Kidney epithelial cell (primary cell): ENCODE results near the gene PCDHA11. TPM values are rescaled to one million over a fixed set of nuclear protein-coding genes. Genes with fewer than 3 reads are reported as not detected.
"Not testable (repeated sequence)": the region's sequence is repeated elsewhere in the genome, so short reads cannot be mapped to it uniquely, and the experiment has no call there.

ENCODE experiments used
- DNase-seq: peaks from one replicate; pipeline ENCODE4 v3.0.0-alpha.2; 2010; ENCODE audit warnings: low read depth
- H3K27me3 ChIP-seq: 2 replicates; pipeline ENCODE4 v1.6.0; 2011; ENCODE audit warnings: low read length; ENCODE audit not compliant: control insufficient read depth, insufficient read depth
- H3K36me3 ChIP-seq: 2 replicates; pipeline ENCODE4 v1.5.1; 2011; ENCODE audit warnings: low read length; ENCODE audit not compliant: control insufficient read depth, insufficient read depth
- H3K4me3 ChIP-seq: 2 replicates; pipeline ENCODE4 v1.5.1; 2011; ENCODE audit warnings: low read depth, mild to moderate bottlenecking, control low read depth, low read length
- total RNA-seq: library from RNA; depleted of rRNA; stranded (reverse); fragments of >200 nt; gene quantifications from 2 replicates; pipeline ENCODE4 v1.2.3, GENCODE V29; 2015
- TF ChIP-seq, protein P1 (sequence below): IDR thresholded peaks from 2 replicates; pipeline ENCODE4 v1.5.1; 2011; ENCODE audit warnings: mild to moderate bottlenecking, moderate library complexity, low read length, control low read depth, inconsistent platforms; ENCODE audit not compliant: insufficient read depth, poor library complexity, severe bottlenecking

The PCDHA11 gene
- total RNA-seq, 1 donor from 2014 or later = 1.2 TPM

DNA sequence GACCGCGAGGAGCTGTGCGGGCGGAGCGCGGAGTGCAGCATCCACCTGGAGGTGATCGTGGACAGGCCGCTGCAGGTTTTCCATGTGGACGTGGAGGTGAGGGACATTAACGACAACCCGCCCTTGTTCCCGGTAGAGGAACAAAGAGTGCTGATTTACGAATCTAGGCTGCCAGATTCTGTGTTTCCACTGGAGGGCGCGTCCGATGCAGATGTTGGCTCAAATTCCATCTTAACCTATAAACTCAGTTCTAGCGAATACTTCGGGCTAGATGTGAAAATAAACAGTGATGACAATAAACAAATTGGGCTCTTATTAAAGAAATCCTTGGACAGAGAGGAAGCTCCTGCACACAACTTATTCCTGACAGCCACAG, 40.4 kb upstream of the PCDHA11 start:
- no peak overlapping the region for H3K4me3 ChIP-seq
- H3K36me3 ChIP-seq = no peaks in the 10 kb centered on the region
- TF ChIP-seq, protein P1, sequence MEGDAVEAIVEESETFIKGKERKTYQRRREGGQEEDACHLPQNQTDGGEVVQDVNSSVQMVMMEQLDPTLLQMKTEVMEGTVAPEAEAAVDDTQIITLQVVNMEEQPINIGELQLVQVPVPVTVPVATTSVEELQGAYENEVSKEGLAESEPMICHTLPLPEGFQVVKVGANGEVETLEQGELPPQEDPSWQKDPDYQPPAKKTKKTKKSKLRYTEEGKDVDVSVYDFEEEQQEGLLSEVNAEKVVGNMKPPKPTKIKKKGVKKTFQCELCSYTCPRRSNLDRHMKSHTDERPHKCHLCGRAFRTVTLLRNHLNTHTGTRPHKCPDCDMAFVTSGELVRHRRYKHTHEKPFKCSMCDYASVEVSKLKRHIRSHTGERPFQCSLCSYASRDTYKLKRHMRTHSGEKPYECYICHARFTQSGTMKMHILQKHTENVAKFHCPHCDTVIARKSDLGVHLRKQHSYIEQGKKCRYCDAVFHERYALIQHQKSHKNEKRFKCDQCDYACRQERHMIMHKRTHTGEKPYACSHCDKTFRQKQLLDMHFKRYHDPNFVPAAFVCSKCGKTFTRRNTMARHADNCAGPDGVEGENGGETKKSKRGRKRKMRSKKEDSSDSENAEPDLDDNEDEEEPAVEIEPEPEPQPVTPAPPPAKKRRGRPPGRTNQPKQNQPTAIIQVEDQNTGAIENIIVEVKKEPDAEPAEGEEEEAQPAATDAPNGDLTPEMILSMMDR = no peak
- no peak for DNase-seq
- H3K27me3 ChIP-seq = no peaks in the 10 kb centered on the region

DNA sequence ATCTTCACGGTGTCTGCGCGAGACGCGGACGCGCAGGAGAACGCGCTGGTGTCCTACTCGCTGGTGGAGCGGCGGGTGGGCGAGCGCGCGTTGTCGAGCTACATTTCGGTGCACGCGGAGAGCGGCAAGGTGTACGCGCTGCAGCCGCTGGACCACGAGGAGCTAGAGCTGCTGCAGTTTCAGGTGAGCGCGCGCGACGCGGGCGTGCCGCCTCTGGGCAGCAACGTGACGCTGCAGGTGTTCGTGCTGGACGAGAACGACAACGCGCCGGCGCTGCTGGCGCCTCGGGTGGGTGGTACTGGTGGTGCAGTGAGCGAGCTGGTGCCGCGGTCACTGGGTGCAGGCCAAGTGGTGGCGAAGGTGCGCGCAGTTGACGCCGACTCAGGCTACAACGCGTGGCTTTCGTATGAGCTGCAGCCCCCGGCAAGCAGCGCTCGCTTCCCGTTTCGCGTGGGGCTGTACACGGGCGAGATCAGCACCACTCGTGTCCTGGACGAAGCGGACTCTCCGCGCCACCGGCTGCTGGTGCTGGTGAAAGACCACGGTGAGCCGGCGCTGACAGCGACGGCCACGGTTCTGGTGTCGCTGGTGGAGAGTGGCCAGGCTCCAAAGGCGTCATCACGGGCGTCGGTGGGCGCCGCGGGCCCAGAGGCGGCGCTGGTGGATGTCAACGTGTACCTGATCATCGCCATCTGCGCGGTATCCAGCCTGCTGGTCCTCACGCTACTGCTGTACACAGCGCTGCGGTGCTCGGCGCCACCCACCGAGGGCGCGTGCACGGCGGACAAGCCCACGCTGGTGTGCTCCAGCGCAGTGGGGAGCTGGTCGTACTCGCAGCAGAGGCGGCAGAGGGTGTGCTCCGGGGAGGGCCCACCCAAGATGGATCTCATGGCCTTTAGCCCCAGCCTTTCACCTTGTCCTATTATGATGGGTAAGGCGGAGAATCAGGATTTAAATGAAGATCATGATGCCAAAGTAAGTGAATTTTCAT, 39.0 kb upstream of the PCDHA11 start:
- H3K27me3 ChIP-seq, DNase-seq, H3K36me3 ChIP-seq, H3K4me3 ChIP-seq: not testable (repeated sequence)

DNA sequence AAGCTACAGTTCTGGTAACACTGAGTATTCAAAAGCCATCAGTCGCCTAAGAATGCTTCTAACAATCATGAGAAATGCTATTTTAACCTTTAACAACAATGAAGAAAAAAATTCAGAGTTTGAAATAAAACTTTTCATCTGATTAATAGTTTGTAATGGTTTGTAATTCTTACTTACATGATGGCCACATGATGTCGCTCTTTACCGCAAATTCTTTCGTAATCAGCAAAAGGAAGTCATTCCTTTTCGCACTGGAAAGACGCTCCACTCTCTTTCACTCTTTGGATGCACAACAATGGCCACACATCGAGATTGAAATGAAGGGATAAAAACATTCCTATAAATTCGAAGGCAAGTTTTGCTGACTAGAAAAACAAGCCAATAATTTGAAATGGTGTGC, 34.8 kb upstream of the PCDHA11 start, which contains the start of gene PCDHA7:
Gene PCDHA7, plus strand, starts transcription at position 277 of the 400 bp plus-strand sequence. Its CDS starts 115 bp downstream, at position 392.
- TF ChIP-seq, protein P1 = no peak
- DNase-seq = no peak
- Histone ChIP-seq H3K4me3 (no peak within 1 kb of the TSS), H3K36me3 (no peaks in the 10 kb centered on the region), H3K27me3 (no peaks in the 10 kb centered on the region)

DNA sequence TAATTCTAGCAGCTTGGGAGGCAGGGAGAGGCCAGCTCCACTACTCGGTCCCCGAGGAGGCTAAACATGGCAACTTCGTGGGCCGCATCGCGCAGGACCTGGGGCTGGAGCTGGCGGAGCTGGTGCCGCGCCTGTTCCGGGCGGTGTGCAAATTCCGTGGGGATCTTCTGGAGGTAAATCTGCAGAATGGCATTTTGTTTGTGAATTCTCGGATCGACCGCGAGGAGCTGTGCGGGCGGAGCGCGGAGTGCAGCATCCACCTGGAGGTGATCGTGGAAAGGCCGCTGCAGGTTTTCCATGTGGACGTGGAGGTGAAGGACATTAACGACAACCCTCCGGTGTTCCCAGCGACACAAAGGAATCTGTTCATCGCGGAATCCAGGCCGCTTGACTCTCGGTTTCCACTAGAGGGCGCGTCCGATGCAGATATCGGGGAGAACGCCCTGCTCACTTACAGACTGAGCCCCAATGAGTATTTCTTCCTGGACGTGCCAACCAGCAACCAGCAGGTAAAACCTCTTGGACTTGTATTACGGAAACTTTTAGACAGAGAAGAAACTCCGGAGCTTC, 34.2 kb upstream of the PCDHA11 start:
- H3K36me3 ChIP-seq, H3K27me3 ChIP-seq, DNase-seq, H3K4me3 ChIP-seq: not testable (repeated sequence)

DNA sequence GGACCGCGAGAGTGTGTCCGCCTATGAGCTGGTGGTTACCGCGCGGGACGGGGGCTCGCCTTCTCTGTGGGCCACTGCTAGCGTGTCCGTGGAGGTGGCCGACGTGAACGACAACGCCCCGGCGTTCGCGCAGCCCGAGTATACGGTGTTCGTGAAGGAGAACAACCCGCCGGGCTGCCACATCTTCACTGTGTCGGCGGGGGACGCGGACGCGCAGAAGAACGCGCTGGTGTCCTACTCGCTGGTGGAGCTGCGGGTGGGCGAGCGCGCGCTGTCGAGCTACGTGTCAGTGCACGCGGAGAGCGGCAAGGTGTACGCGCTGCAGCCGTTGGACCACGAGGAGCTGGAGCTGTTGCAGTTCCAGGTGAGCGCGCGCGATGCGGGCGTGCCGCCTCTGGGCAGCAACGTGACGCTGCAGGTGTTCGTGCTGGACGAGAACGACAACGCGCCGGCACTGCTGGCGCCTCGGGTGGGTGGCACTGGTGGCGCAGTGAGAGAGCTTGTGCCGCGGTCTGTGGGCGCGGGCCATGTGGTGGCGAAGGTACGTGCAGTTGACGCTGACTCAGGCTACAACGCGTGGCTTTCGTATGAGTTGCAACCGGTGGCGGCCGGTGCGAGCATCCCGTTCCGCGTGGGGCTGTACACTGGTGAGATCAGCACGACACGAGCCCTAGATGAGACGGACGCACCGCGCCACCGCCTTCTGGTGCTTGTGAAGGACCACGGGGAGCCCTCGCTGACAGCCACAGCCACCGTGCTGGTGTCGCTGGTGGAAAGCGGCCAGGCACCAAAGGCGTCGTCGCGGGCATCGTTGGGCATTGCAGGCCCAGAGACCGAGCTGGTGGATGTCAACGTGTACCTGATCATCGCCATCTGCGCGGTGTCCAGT, 32.9 kb upstream of the PCDHA11 start:
- no peak for DNase-seq
- Histone ChIP-seq H3K27me3 (no peaks in the 10 kb centered on the region), H3K36me3 (no peaks in the 10 kb centered on the region), H3K4me3 (no peak overlapping the region)
- TF ChIP-seq, protein P1 = no peak

DNA sequence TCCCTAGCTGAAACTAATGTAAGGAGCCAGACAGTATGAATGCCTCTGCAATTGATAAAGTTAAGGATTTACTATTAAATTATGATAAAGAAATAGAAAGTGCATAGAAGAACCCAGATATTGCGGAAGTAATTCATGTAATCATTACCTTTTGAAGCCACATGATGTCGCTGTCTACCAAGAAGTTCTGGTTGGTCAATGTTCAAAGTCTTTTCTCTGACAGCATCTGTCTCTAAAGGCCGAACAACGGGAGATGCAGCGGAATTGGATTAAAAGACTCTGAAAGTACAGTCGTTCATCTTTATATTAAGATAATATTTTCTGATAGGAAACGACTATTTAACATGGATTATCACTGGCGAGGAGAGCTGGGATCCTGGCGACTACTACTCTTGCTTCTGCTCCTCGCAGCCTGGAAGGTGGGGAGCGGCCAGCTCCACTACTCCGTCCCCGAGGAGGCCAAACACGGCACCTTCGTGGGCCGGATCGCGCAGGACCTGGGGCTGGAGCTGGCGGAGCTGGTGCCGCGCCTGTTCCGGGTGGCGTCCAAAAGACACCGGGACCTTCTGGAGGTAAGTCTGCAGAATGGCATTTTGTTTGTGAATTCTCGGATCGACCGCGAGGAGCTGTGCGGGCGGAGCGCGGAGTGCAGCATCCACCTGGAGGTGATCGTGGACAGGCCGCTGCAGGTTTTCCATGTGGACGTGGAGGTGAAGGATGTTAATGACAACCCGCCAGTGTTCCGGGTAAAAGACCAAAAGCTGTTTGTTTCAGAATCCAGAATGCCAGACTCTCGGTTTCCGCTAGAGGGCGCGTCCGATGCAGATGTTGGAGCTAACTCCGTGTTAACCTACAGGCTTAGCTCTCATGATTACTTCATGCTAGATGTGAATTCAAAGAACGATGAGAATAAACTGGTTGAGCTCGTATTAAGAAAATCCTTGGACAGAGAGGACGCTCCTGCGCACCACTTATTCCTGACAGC, 27.5 kb upstream of the PCDHA11 start, which contains the start of gene PCDHA8:
Gene PCDHA8, plus strand, starts transcription at position 210 of the 985 bp plus-strand sequence. Its CDS starts 135 bp downstream, at position 345.
- DNase-seq = no peak
- TF ChIP-seq, protein P1 = peak; percentile 15
- no peak within 1 kb of the TSS for H3K4me3 ChIP-seq
- no peaks in the 10 kb centered on the region for H3K27me3 ChIP-seq
- H3K36me3 ChIP-seq = no peaks in the 10 kb centered on the region
